GM23338 (cell line): ENCODE data around the gene CYP51A1. TPM values are rescaled to one million over a fixed set of nuclear protein-coding genes. Genes with fewer than 3 reads are reported as not detected.

Source experiments
- ATAC-seq: fragments of 200-7000 bp; cut with Tn5 transposase; 3 replicates; pipeline ENCODE4 v1.9.1; 2020
- DNase-seq: peaks from one replicate; pipeline ENCODE4 v3.0.0-alpha.2; 2015; ENCODE audit warnings: low spot score
- H2AFZ ChIP-seq: fragments of 200-600 bp; sonication (generic); 2 replicates; pipeline ENCODE4 v1.8.0; 2016; ENCODE audit warnings: antibody characterized with exemption, mild to moderate bottlenecking, moderate library complexity
- H3F3A ChIP-seq: fragments of 200-600 bp; sonication (generic); replicated peaks from 2 replicates; pipeline ENCODE4 v1.8.0; 2017; ENCODE audit warnings: antibody characterized with exemption, mixed run types, low read depth
- H3K27ac ChIP-seq: fragments of 200-600 bp; sonication (generic); 2 replicates; pipeline ENCODE4 v1.6.1; 2016; ENCODE audit warnings: low read depth
- H3K27me3 ChIP-seq: fragments of 200-600 bp; sonication (generic); 2 replicates; pipeline ENCODE4 v1.8.0; 2016; ENCODE audit warnings: mild to moderate bottlenecking, mixed run types, moderate library complexity; ENCODE audit not compliant: insufficient read depth
- H3K36me3 ChIP-seq: fragments of 200-600 bp; sonication (generic); 2 replicates; pipeline ENCODE4 v1.8.0; 2016; ENCODE audit warnings: mild to moderate bottlenecking; ENCODE audit not compliant: insufficient read depth
- H3K4me1 ChIP-seq: fragments of 200-600 bp; sonication (generic); 2 replicates; pipeline ENCODE4 v1.8.0; 2016; ENCODE audit warnings: mild to moderate bottlenecking, moderate library complexity; ENCODE audit not compliant: insufficient read depth
- H3K4me2 ChIP-seq: fragments of 200-600 bp; sonication (generic); 2 replicates; pipeline ENCODE4 v1.7.1; 2017; ENCODE audit warnings: mixed run types
- H3K4me3 ChIP-seq: fragments of 200-600 bp; sonication (generic); 2 replicates; pipeline ENCODE4 v1.6.1; 2016; ENCODE audit warnings: mixed run types
- H3K79me2 ChIP-seq: fragments of 200-600 bp; sonication (generic); replicated peaks from 2 replicates; pipeline ENCODE4 v1.8.0; 2017; ENCODE audit warnings: mild to moderate bottlenecking; ENCODE audit not compliant: insufficient read depth
- H3K9me2 ChIP-seq: fragments of 200-600 bp; sonication (generic); 2 replicates; pipeline ENCODE4 v1.8.0; 2017; ENCODE audit not compliant: insufficient read depth
- H4K20me1 ChIP-seq: fragments of 200-600 bp; sonication (generic); replicated peaks from 2 replicates; pipeline ENCODE4 v1.8.0; 2017; ENCODE audit warnings: mild to moderate bottlenecking; ENCODE audit not compliant: insufficient read depth
- H3K27ac Mint-ChIP-seq: 2 replicates; pipeline ENCODE4 v1.8.0; 2020; ENCODE audit warnings: inconsistent platforms, mild to moderate bottlenecking, moderate library complexity, mixed read lengths
- H3K27me3 Mint-ChIP-seq: 3 replicates; pipeline ENCODE4 v1.8.0; 2022; ENCODE audit warnings: low read depth, mild to moderate bottlenecking, moderate library complexity, mixed read lengths, inconsistent platforms; ENCODE audit not compliant: insufficient read depth, poor library complexity
- H3K36me3 Mint-ChIP-seq: 3 replicates; pipeline ENCODE4 v1.8.0; 2021; ENCODE audit warnings: low read depth, mild to moderate bottlenecking, inconsistent platforms, moderate library complexity, mixed read lengths
- H3K4me1 Mint-ChIP-seq: 3 replicates; pipeline ENCODE4 v1.8.0; 2020; ENCODE audit warnings: mild to moderate bottlenecking, inconsistent platforms, mixed read lengths
- H3K4me3 Mint-ChIP-seq: 3 replicates; pipeline ENCODE4 v1.8.0; 2021; ENCODE audit warnings: moderate library complexity, mild to moderate bottlenecking, inconsistent platforms, mixed read lengths
- H3K9me3 Mint-ChIP-seq: 3 replicates; pipeline ENCODE4 v1.8.0; 2020; ENCODE audit warnings: moderate library complexity, mild to moderate bottlenecking, inconsistent platforms, mixed read lengths
- CREB1 ChIP-seq: fragments of 250-450 bp; sonication (Bioruptor Pico); IDR thresholded peaks from 2 replicates; pipeline ENCODE4 v1.5.0; 2020; ENCODE audit warnings: low read depth, mild to moderate bottlenecking, moderate library complexity
- EZH2 ChIP-seq: fragments of 200-600 bp; sonication (generic); IDR thresholded peaks from one replicate; pipeline ENCODE4 v1.8.0; 2017; ENCODE audit warnings: antibody characterized with exemption, mild to moderate bottlenecking, low read depth; ENCODE audit not compliant: unreplicated experiment
- EZH2phosphoT487 ChIP-seq: fragments of 200-600 bp; sonication (generic); IDR thresholded peaks from one replicate; pipeline ENCODE4 v1.8.1; 2018; ENCODE audit warnings: antibody characterized with exemption; ENCODE audit not compliant: unreplicated experiment
- JUNB ChIP-seq: IDR thresholded peaks from one replicate; pipeline ENCODE4 v1.6.1; 2016; ENCODE audit warnings: antibody characterized with exemption; ENCODE audit not compliant: unreplicated experiment
- NANOG ChIP-seq: IDR thresholded peaks from 2 replicates; pipeline ENCODE4 v1.6.1; 2016; ENCODE audit warnings: antibody characterized with exemption, borderline replicate concordance
- POLR2AphosphoS5 ChIP-seq: IDR thresholded peaks from 2 replicates; pipeline ENCODE4 v1.6.1; 2016; ENCODE audit warnings: antibody characterized with exemption, low read depth
- STAT1 ChIP-seq: IDR thresholded peaks from one replicate; pipeline ENCODE4 v1.6.1; 2016; ENCODE audit warnings: antibody characterized with exemption; ENCODE audit not compliant: unreplicated experiment
- ZNF114 ChIP-seq: fragments of 250-450 bp; sonication (Bioruptor Pico); IDR thresholded peaks from 2 replicates; pipeline ENCODE4 v1.5.0; 2020; ENCODE audit warnings: mild to moderate bottlenecking, moderate library complexity
- ZNF331 ChIP-seq: fragments of 250-450 bp; sonication (Bioruptor Pico); IDR thresholded peaks from 2 replicates; pipeline ENCODE4 v1.5.0; 2020; ENCODE audit warnings: low read depth, mild to moderate bottlenecking, moderate library complexity
- ZNF462 ChIP-seq: fragments of 250-450 bp; sonication (Bioruptor Pico); IDR thresholded peaks from 2 replicates; pipeline ENCODE4 v1.5.0; 2020; ENCODE audit warnings: mild to moderate bottlenecking, moderate library complexity
- polyA plus RNA-seq: library from polyadenylated mRNA; unstranded; fragments of >200 nt; fragmentation: Nextera tagmentation; extraction: Ambion mirVana; gene quantifications from 2 replicates; pipeline ENCODE4 v1.2.1, GENCODE V29; 2016
- total RNA-seq: library from RNA; depleted of rRNA; stranded (reverse); fragments of >200 nt; shearing (Covaris generic); gene quantifications from 2 replicates; pipeline ENCODE4 v1.2.3, GENCODE V29; 2014
- TF ChIP-seq, protein P1 (sequence below), 2 experiments: fragments of 200-600 bp in 1 of 2; sonication (generic) in 1 of 2; conservative IDR thresholded peaks; 2 replicates each; pipeline versions ENCODE4 v1.5.1 to v1.6.1; 2016 to 2017; ENCODE audit warnings: antibody characterized with exemption in 2 of 2, low read depth in 2 of 2, mild to moderate bottlenecking in 2 of 2, moderate library complexity in 1 of 2
- TF ChIP-seq, protein P2 (sequence below): IDR thresholded peaks from 2 replicates; pipeline ENCODE4 v1.6.1; 2016; ENCODE audit warnings: antibody characterized with exemption

CYP51A1 gene
- total and polyA plus RNA-seq, 2 experiments from 2014 or later, result 65.6 to 163 TPM

DNA sequence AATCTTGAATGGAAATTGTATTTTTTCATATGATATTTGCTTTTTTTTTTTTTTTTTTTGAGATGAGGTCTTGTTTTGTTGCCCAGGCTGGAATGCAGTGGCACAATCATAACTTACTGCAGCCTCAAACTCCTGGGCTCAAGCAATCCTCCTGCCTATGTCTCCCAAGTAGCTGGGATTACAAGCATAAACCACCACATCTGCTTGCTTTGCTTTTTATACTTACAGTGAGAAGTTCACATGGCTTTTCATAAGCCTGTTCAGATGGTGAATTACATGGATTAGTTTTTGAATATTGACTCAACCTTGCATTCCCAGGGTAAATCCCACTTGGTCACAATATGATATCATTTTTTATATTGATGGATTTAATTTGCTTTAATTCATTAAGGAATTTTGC is 22.7 kb upstream of the CYP51A1 start:
- Histone ChIP-seq H3K4me1 (no peaks in the 10 kb centered on the region), H3K4me3 (no peak overlapping the region), H4K20me1 (no peaks in the 10 kb centered on the region), H3K27me3 (no peaks in the 10 kb centered on the region), H3K9me2 (no peaks in the 10 kb centered on the region), H3K79me2 (no peaks in the 10 kb centered on the region), H3F3A (no peaks in the 10 kb centered on the region), H2AFZ (no peak overlapping the region), H3K4me2 (no peak overlapping the region), H3K36me3 (no peaks in the 10 kb centered on the region), H3K27ac (no peak overlapping the region)
- Mint-ChIP-seq H3K27me3 (peaks cover 2% of the 10 kb centered on the region), H3K27ac (no peak overlapping the region), H3K4me3 (no peak overlapping the region), H3K36me3 (no peaks in the 10 kb centered on the region), H3K4me1 (no peaks in the 10 kb centered on the region), H3K9me3 (no peaks in the 10 kb centered on the region)
- no peak for ATAC-seq
- no peak for TF ChIP-seq EZH2
- no peak for TF ChIP-seq EZH2phosphoT487
- TF ChIP-seq NANOG, result no peak
- TF ChIP-seq STAT1, result no peak
- no peak for TF ChIP-seq POLR2AphosphoS5
- TF ChIP-seq CREB1 (CRISPR knock-in tag), result no peak
- no peak for DNase-seq

GRCh38 chr7:92155108-92155739 is 20.9 kb upstream of the CYP51A1 start:
- H3K9me2 ChIP-seq, result no peaks in the 10 kb centered on the region
- no peaks in the 10 kb centered on the region for H3K4me1 ChIP-seq
- Mint-ChIP-seq H3K27me3 (peaks cover 2% of the 10 kb centered on the region), H3K4me3 (no peak overlapping the region), H3K4me1 (no peaks in the 10 kb centered on the region), H3K36me3 (no peaks in the 10 kb centered on the region), H3K27ac (no peak overlapping the region), H3K9me3 (no peaks in the 10 kb centered on the region)
- H3F3A ChIP-seq, result no peaks in the 10 kb centered on the region
- no peaks in the 10 kb centered on the region for H3K36me3 ChIP-seq
- no peak overlapping the region; the same call in 1 of the 2 replicates for H2AFZ ChIP-seq
- H4K20me1 ChIP-seq, result no peaks in the 10 kb centered on the region
- H3K27me3 ChIP-seq, result no peaks in the 10 kb centered on the region
- no peak overlapping the region for H3K4me2 ChIP-seq
- no peak for DNase-seq
- no peaks in the 10 kb centered on the region for H3K79me2 ChIP-seq
- ATAC-seq, result no peak
- no peak overlapping the region for H3K27ac ChIP-seq
- H3K4me3 ChIP-seq, result no peak overlapping the region
- TF ChIP-seq EZH2 (no peak), NANOG (no peak), ZNF331 (CRISPR knock-in tag) (no peak), CREB1 (CRISPR knock-in tag) (no peak), JUNB (no peak), ZNF114 (no peak), ZNF462 (CRISPR knock-in tag) (no peak), STAT1 (no peak)
- TF ChIP-seq, protein P1, sequence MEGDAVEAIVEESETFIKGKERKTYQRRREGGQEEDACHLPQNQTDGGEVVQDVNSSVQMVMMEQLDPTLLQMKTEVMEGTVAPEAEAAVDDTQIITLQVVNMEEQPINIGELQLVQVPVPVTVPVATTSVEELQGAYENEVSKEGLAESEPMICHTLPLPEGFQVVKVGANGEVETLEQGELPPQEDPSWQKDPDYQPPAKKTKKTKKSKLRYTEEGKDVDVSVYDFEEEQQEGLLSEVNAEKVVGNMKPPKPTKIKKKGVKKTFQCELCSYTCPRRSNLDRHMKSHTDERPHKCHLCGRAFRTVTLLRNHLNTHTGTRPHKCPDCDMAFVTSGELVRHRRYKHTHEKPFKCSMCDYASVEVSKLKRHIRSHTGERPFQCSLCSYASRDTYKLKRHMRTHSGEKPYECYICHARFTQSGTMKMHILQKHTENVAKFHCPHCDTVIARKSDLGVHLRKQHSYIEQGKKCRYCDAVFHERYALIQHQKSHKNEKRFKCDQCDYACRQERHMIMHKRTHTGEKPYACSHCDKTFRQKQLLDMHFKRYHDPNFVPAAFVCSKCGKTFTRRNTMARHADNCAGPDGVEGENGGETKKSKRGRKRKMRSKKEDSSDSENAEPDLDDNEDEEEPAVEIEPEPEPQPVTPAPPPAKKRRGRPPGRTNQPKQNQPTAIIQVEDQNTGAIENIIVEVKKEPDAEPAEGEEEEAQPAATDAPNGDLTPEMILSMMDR (conservative IDR thresholded peaks at IDR 0.05; ENCODE audit: low read depth in 2 of 2), result no peak
- TF ChIP-seq, protein P2, sequence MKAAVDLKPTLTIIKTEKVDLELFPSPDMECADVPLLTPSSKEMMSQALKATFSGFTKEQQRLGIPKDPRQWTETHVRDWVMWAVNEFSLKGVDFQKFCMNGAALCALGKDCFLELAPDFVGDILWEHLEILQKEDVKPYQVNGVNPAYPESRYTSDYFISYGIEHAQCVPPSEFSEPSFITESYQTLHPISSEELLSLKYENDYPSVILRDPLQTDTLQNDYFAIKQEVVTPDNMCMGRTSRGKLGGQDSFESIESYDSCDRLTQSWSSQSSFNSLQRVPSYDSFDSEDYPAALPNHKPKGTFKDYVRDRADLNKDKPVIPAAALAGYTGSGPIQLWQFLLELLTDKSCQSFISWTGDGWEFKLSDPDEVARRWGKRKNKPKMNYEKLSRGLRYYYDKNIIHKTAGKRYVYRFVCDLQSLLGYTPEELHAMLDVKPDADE, result no peak
